T-helper 2 cell (primary cell): ENCODE results near the gene CKS1B.

Experiments used
- DNase-seq, 5 experiments: peaks; one replicate each; pipeline versions ENCODE4 v3.0.0 to v3.0.0-alpha.2; 2012 to 2022
- total RNA-seq, 2 donors: gene quantifications; one replicate each; lab custom pipeline; 2026; lab: John Stamatoyannopoulos, UW

The CKS1B gene
- total RNA-seq: 3.1 to 7.5 reads per million in 2 donors

GRCh38 chr1:154974102-154974807, at the start of gene CKS1B:
TSS of gene CKS1B (plus strand) at chr1:154974681. CDS start at chr1:154974746, 65 bp downstream.
- DNase-seq: peak; percentile 85 to 100 (median 94)

GRCh38 chr1:154925335-154926170, 48.9 kb upstream of the CKS1B start:
- no peak for DNase-seq

GRCh38 chr1:154926201-154926600, 48.3 kb upstream of the CKS1B start:
- DNase-seq: no peak

GRCh38 chr1:154931940-154932487, 42.5 kb upstream of the CKS1B start:
- no peak for DNase-seq

GRCh38 chr1:154934358-154934948, 40.0 kb upstream of the CKS1B start:
- DNase-seq: no peak

- DNase-seq: peak in 2 of 5 experiments; percentile 18 to 58
These were observed 38.5 kb upstream of the CKS1B start for GRCh38 chr1:154935749-154936554.

GRCh38 chr1:154936555-154937084, 37.9 kb upstream of the CKS1B start, which contains the start of gene PMVK:
TSS of gene PMVK (minus strand) at chr1:154936719. CDS start at chr1:154936685, 34 bp downstream.
- DNase-seq: peak; percentile 86 to 97 (median 94)

GRCh38 chr1:154937085-154937987, 37.1 kb upstream of the CKS1B start:
- DNase-seq: peak; percentile 78 to 98 (median 91)

GRCh38 chr1:154937988-154938386, 36.5 kb upstream of the CKS1B start:
- DNase-seq: no peak

- no peak for DNase-seq
These were observed 35.7 kb upstream of the CKS1B start for GRCh38 chr1:154938604-154939399.

- DNase-seq: no peak
These were observed 34.3 kb upstream of the CKS1B start for GRCh38 chr1:154940213-154940560.

- DNase-seq: peak in 1 of 5 experiments; percentile 78
These were observed 33.8 kb upstream of the CKS1B start for GRCh38 chr1:154940651-154941194.

- peak in 1 of 5 experiments; percentile 40 for DNase-seq
These were observed 33.0 kb upstream of the CKS1B start for GRCh38 chr1:154941333-154942013.

GRCh38 chr1:154943649-154944400, 30.7 kb upstream of the CKS1B start:
- peak in 1 of 5 experiments; percentile 51 for DNase-seq

GRCh38 chr1:154944401-154945159, 29.9 kb upstream of the CKS1B start:
- no peak for DNase-seq

GRCh38 chr1:154945160-154945961, 29.1 kb upstream of the CKS1B start:
- no peak for DNase-seq
